HG03378 (cell line): ENCODE measurements around the gene QARS1.

Experiments
- ATAC-seq: cut with Tn5 transposase; IDR thresholded peaks from one replicate; pipeline ENCODE4 v1.9.1; 2021; ENCODE audit warnings: mild to moderate bottlenecking, moderate library complexity; ENCODE audit not compliant: unreplicated experiment

QARS1 gene

DNA sequence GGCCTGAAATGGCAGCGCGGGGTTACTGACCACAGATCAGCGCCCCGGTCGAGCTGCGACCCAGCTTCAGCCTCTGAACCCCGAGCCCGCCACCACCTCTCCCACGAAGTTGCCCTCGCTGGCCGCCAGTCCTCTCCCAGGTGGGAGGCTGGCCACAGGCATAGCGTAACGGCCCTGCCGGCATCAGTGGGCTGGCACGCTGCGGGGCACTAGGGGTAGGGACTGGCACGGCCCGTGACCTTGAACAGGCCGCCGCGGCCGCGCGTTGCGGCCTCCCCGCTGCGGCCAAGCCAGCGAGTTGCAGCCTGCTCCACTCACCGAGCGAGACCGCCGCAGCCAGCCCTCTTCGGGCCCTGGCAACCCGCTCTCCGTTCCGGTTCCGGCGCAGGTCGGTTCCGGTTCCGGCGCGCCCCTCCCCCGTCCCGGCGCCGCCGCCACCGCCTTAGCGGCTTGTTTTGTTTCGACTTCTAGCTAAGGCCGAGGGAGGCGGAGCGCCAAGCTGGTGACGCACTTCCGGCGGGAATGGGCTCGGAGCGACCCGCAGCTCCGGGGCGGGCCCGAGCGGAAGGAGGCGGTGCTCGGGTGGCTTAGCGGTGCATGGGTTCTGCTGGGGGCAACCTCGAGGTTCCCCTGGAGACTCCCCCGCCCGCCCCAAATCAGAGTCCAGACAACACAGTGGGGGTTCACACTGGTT lies 16.0 kb upstream of the QARS1 start, which contains the start of gene USP19:
Gene USP19, minus strand, starts transcription at position 386 of the 694 bp plus-strand sequence. CDS start 1,678 bp downstream, outside the sequence.
- ATAC-seq: peak; percentile 63

DNA sequence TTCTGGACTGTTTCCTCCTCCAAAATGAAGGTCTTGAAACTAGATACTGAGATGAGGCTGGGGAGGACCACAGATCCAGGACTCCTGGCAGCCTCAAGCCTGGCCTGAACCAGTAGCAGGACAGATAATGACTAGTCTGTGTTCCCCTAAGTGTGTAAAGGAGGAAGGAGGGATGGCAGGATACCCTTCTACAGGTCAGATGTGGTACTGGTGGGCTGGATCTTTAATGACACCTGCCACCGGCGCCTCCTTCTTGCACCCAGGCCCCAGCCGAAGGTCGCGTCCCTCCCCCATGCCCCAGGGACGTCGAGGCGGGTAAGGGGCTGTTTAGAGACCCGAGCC lies 15.5 kb upstream of the QARS1 start:
- ATAC-seq: peak; percentile 6

DNA sequence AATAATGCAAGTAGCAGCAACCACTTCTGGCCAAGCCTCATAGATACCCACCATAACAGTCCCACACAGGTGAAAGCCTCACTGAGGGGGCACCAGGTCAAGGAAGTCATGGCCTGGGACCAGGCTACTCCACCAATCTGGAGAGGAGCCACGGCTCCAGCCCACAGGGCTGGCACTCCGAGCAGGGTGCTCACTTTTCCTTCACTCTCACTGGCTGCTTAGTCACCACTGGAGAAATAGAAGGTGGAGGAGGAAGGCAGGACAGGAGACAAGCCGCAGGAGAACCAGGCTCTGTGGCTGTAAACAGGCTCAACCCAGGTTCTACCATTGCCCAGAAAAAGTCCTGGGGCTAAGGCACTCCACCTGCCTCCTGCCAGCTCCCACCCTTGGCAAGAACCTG lies 14.9 kb upstream of the QARS1 start:
- ATAC-seq: no peak

DNA sequence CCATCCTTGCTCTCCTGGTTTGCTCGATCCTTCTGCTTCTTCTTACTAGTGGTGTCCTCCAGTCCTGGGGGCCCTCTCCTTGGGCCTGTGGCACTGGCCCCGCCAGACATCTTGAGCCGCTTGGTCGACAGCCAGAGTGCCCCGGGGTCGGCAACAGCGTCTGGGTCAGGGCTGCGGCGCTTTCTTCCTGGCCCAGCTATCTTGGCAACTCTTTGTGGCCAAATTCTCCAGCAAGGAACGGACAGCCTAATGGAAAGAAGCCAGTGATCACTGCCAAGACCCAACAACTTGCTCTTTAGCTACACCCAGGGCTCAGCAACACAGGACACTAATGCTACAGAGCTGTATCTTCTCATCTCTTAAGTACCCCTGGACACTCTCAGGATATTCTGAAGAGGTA lies 14.5 kb upstream of the QARS1 start:
- ATAC-seq: no peak

DNA sequence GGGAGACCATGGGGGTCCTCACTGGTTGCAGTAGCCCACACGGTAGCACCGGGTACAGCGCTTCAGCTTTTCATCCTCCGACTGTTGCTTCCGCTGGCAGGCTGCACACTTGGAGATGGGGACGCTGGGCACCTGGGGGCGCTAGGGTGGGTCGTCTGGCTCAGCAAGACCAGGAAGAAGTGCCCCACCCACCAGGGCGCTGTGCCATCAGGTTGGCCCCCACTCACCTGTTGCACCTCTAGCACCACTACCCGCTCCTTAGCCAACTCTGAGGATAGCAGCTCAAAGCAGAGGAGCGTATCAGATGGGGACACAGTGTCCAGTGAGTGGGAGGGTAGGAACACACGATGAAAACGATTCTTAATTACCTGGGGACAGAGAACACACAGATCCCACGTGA lies 7.7 kb upstream of the QARS1 start:
- no peak for ATAC-seq

DNA sequence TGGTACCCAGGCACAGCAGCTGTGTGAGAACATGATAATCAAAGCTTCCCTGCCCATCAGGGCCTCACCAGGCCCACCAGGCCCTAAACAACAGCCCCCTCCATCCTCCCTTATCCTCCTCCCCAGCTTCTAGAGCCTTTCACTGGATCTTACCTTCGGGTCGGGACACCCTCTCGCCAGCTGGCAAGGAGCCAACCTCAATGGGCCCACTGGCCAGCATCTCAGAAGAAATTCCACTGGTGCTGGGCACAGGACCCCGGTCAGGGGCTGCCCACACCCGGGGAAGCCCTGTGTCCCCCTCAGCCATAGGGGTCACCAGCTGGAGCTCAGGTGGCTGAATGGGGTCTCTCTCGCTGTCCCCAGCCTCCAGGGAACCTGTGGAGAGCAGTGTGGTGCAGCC lies 6.8 kb upstream of the QARS1 start:
- ATAC-seq: no peak

DNA sequence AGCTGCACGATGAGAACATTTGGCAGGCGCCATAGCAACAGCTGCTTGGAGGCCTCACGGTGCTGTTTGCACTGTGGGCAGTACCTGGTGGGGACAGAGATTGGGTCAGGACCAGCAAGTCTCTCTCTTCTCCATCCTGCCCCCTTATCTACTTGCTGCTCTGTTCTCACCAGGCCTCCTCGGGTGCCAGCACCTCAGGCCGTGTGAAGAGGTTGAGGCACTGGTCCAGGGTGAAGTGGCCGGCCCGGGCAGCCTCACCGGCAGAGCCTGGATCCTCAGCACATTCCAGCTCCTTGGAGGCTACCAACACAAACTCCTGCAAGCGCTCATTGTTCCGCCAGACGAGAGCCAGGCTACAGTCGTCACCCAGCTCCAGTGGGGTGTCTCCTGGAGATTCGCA lies 6.2 kb upstream of the QARS1 start:
- ATAC-seq: no peak

DNA sequence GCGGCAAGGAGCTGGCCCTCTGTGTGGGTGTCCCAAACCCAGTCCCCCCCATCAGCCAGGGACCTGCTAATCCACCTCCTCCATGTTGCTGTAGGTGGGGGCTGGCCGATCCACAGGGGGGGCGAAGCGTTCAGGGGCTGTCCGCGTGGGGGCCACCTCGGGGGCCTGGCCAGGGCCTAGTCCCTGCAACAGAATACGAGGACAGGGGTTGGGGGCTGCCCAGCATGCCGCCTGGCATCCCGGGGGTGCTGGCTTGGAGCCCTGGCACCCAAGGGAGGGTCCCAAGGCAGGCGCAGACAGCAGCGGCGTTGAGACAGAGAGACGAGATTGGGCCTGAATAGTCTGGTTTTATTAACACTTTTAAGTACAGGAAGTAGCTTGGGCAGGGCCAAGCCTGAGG lies 3.8 kb upstream of the QARS1 start:
- no peak for ATAC-seq

DNA sequence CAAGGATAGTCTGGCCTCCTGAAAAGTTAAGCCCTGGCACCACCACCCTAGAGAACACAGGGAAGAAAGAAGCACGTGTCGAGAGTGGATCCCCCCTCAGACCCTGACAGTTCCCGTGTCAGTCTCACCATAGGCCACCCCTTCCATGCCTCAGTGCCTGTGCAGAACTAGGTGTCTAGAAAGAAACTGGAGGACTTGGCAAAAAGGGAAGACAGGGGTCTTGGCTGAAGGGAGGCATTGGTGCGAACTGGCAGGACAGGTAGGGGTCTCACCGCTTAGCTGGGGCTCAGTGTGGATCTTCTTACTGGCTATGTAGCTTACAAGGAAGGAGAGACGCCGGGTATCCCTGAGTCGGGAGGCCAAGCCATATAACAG lies 518 bp downstream of the QARS1 start:
- no peak for ATAC-seq

DNA sequence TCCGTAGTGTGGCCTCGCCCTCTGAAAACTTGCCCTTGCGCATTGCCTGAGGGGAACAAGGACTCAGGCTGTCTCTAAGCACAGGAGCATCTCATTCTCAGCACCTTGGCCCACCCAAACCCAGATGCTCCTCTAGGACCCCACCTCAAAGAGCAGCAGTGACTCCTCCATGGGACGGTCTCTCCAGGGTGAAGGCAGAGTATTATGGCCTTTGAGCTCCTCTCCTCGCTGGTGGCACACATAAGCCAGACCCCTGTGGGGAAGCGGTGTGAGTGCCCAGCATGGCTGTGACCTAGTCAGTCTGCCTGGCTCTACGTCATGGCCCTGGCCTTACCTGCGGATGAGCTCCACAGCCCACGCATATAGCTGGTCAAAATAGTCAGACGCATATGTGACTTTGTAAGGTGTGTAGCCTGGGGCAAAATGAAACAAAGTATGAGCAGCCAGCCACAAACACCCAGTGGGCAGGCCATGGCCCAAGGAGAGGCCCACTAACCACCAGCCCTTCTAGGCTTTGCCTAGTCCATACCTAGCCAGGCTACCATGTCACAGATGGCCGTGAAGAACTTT lies 4.4 kb downstream of the QARS1 start:
- ATAC-seq: no peak

DNA sequence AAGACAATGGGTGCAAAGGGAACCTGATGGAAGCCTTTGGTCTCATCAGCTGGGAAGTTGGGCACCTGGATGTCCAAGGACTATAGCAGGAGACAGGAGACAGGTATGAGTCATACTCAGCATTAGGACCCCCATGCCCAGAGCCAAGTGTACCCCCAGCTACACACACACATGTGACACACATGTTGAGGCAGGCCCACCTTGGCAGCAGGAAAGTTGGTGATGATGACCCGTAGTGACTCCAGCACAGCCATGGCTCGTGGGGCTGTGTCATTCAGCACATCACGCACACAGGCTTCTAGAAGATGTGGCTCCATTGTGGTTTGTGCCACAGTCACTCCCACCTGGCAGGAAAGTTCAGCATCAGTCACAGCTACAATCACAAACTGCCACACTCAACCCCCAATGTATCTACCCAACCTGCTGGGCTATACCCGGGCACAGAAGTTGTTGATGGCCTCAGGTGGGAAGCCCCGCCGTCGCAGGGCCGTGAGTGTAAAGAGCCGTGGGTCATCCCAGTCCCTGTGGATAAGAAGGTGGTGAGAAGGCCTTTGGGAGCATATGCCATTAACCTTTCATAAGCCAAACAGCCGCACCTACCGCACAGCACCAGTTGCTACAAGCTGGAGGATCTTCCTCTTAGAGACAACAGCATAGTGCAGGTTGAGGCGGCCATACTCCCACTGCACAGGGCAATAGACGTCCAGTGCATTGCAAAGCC lies 5.5 kb downstream of the QARS1 start:
- ATAC-seq: no peak

DNA sequence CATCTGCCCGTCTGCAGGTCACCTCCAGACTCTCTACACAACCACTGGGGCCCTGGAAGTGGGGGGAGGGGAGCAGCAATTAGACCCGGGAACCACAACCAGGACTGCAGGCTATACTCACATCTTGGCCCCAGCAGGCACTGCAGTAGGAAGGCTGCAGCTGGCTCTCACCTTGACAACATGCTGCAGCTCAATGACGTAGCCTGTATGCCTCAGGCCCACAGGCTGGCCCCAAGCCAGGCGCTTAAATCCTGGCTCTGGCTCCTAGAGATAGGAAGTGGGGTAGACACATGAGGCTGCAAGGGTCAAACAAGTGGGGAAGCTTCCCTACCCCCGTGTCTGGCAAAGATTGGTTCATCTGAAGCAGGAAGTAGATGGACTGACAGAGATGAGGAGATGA lies 6.1 kb downstream of the QARS1 start:
- no peak for ATAC-seq

DNA sequence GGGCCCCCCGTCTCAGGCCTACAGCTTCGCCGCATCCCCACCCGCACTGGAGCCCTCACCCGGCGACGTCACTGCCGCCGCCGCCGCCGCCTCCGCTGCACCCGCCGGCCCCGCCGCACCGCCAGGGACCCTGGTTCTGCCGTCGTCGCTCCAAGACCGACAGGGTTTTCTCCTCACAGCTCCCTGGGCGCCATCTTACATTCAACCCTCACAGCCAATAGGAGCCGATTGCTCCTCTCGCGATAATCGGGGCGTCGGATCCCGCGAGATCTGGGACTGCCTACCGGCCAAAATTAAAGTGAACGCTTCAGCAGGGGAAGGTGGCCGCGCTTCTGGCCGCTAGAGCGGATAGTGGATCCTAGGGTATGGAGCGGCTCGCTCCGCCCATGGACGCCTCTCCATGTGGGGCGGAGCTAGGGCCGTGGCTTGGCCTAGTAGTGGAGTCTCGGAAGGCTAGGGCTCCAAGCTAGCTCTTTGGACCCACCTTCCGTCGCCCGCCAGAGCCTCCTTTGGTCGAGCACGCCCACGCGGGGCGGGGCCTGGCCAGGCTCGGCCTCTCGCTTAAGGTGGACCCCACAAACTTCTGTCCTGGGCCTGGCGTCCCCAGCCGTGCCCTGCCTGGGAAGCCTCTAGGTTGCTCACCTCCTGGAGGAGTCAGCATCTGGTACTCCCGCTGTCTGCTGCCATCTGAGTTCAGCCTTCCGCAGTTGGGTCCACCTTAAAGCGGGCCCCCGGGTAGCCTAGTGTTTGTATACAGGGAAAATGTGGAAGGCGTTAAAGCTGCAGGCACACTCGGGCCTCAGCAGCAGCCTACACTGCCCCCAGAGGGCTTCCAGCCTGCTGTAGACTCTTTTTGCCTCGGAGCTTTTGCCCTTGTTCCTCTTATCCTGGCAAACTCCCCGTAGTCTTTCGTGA lies 10.4 kb downstream of the QARS1 start, which contains the start of gene QRICH1:
Gene QRICH1, minus strand, starts transcription at position 219 of the 915 bp plus-strand sequence. CDS start 17,054 bp downstream, outside the sequence.
- ATAC-seq: peak; percentile 76

DNA sequence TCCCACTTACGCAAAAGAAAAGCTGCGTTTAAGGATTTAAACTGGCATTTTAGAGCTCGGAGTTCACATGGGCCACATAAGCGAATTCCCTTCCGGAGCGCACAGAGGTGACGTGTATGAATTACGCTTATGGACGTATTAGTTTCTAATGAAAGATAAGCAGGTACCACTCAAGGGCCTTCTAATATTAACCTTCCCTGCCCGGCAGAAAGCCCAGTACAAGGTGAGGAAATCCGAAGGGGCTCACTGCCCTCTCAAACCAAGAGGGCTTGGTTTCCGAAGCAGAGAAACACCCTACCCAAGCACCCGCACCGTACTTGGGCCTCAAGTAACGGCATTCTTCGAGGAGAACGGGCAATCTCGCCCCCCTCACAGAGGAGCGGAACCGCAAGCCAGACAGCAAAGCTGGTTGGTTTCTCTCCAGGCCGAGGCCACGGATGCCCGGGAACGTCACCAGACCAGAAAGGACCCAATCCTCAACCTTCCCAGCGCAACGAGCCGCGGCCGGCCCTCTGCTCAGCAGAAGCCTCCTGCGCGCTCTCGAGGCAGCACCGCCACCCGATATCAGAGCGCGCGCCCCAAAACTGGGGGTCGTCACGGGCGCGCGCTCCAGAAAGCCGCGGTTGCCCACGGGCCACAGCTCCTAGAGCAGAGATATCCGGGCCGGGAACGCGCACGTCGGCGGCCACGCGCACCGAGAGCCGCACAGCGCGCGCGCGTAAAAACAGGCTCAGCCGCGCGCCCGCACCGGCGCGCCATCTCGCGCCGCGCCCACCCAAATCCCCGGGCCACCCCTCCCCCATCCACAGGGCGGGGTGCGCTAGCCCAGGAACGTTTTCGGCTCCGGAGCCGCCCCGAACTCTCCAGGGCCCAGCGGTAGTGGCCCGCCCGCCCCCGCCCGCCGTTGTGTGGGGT lies 11.4 kb downstream of the QARS1 start:
- ATAC-seq: peak; percentile 26

DNA sequence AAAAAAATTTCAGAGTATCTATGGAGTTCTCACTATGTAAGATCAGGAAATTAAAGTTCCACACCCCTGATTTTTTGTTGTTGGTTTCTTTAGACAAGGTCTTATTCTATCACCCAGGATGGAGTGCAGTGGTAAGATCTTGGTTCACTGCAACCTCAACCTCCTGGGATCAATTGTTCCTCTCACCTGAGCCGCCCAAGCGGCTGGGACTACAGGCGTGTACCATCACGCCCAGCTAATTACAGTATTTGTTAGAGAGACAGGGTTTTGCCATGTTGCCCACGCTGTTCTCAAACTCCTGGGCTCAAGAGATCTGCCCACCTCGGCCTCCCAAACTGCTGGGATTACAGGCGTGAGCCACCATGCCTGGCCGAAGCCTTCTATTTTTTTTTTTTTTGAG lies 23.1 kb downstream of the QARS1 start:
- no peak for ATAC-seq

DNA sequence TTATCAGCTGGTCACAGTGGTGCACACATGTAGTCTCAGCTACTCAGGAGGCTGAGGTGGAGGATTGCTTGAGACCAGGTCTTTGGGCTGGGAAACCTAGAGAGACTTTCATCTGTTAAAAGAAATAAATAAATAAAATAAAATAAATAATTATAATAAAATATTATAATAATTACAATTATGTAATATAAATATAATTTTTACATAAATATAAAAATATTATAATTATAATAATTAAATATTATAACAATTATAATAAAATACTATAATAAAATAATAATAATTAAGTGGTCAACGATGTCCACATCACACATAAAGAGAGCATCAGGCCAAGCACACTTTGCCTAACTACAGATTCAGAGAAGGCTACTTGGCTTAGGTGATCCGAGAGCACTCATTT lies 25.3 kb downstream of the QARS1 start:
- ATAC-seq: no peak

DNA sequence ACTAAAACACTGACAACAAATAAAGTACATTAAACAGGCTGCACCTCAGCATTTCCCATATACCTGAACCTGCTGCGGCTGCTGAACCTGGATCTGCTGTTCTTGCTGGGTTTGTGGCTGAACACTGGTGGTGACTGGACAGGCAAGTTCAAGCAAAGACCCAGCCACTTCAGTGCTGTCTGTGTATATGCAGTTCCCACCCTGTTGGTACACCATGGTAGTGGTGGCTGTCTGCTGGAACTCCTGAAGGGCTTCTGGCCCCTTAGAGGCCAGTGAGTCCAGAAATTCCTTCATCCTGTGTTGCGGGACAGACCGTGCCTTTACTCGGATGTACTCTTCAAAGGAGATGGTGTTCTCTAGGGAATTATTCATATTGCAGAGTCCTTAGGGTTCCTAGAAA lies 27.9 kb downstream of the QARS1 start:
- ATAC-seq: no peak

DNA sequence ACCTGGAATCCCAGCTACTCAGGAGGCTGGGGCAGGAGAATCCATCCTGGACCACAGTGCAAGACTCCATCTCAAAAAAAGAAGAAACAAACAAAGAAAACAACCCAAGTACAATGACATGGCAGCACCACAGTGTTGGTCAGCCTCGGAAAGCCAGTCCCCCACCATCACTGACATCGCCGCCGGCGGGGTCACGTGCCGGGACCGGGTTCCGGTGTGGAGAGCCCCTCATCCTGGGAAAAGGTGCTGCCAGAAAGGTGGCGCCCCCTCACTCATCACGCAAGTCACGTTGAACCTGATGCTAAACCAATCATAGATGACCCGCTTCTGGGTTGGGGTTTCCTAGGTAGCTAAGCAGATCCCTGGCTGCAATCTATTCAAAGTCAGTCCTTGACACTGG lies 28.4 kb downstream of the QARS1 start:
- no peak for ATAC-seq

DNA sequence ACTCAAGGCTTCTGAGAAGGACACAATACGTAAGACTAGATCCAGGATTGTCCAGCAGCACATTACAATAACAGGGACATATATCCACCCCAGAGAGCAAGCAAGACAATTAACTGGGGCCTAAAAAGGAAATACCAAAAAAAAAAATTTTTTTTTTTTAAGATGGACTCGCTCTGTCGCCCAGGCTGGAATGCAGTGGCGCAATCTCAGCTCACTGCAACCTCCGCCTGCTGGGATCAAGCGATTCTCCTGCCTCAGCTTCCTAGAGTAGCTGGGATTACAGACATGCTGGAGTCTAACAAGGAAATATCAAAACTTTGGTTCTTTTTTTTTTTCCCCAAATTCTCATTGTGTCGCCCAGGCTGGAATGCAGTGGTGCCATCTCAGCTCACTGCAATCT lies 46.5 kb downstream of the QARS1 start:
- no peak for ATAC-seq

DNA sequence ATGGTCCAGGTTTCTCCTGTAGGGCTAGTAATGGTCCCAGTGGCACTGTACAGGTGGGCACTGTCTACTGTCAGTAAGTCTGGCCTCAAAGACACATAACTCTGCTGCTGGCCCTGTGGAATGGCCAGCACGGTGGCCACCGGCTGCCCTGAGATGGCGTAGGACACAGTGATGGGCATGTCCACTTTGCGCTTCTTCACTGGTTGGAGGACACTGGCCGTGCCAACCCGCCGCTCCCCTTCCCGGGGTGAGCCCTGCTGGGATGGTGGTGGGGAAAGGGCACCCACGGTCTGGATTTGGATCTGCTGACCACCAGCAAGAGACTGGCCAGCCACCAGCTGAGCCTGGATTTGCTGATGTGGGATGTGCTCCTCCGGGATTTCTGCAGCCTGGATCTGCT lies 47.3 kb downstream of the QARS1 start:
- no peak for ATAC-seq
